ENCODE measurements around the gene GSTT2.
"Not testable (repeated sequence)": the region's sequence is repeated elsewhere in the genome, so short reads cannot be mapped to it uniquely, and the experiment has no call there.

The GSTT2 gene

GRCh38 chr22:23979557-23980240 lies at the start of gene GSTT2:
Gene GSTT2 (plus strand): TSS chr22:23980134.
- DNase-seq (ENCODE audit: low read depth in 4 of 4, low spot score in 1 of 4), result not testable (repeated sequence)

DNA sequence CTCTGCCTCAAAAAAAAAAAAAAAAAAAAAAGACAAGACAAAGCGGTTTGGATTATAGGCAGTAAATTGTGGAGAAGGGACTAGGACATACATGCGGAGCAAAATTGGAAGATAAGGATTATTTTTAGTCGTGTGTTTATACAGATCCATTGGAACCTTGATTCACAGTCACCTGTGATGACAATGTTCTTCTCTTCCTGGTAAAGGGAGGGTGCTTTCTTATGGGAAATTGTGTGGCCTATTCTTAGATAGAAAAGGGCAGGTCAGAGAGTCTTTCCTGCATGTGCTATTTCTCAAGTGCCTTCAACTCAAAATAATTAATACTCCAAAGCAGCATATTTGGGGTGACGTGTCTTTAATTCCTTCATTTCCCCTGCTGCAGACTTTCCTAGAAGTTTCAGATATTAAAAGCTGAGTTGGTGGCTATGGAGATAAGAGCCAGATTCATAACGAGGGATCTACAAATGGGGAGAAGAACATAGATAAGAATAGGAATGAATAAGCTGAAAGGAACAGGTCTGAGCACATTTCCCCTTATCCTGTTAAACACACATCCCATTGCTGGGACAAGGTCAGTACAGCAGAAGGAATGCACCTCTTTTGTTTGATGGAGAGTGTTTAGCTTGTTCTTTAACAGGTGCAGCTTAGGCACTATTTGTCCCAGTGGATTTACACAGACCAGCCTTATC lies 41.5 kb upstream of the GSTT2 start:
- DNase-seq (ENCODE audit: low read depth in 4 of 4, low spot score in 1 of 4), result no peak

DNA sequence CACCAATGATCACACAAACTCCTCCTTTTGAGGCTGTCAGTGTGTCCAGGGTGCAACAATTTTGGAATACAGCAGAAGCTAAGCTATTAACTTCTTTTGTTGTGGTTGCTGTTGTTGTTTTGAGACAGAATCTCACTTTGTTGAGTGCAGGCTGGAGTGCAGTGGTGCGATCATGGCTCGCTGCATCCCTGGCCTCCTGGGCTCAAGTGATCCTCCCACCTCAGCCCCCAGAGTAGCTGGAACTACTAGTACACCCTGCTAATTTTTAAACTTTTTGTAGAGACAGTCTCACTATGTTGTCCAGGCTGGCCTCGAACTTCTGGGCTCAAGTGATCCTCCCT lies 40.9 kb upstream of the GSTT2 start:
- DNase-seq (ENCODE audit: low read depth in 4 of 4, low spot score in 1 of 4), result no peak

DNA sequence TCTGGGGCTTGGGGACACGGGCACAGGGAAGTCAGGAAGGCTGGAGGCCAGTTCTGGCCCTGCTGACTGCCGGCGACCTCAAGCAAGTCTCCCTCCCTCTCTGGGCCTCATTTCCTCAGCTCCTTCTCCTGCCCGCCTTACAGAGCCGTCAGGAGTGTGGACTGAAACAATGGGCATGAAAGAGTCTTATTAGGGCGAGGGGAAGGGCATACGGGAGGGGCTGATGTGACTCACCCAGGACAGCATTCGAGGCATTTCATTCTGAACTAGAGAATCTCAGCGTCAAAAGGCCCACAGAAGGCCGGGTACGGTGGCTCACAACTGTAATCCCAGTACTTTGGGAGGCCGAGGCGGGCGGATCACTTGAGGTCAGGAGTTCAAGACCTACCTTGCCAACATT lies 39.8 kb upstream of the GSTT2 start:
- DNase-seq (ENCODE audit: low read depth in 4 of 4, low spot score in 1 of 4), result not testable (repeated sequence)

DNA sequence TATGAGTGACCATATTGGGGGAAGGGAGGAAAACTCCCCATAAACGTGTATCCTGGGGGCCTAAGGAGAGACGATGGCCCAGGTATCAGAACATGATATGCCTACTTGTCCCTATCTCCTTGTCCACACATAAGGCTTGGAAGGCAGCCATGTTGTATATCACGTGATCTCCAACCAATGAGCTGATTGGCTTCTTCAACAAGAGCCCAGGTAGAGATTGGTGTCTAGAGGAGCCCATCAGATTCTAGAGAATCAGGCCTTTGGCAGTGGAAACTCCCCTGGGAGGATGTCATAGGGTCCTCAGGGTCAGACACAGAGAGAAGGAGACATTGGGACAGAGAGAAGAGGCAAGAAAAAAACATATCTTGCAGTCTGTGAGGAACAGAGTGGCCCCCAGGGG lies 32.5 kb upstream of the GSTT2 start:
- not testable (repeated sequence) for DNase-seq (ENCODE audit: low read depth in 4 of 4, low spot score in 1 of 4)

- DNase-seq (ENCODE audit: low read depth in 4 of 4, low spot score in 1 of 4), result not testable (repeated sequence)
Observed at GRCh38 chr22:23949764-23950163, 30.2 kb upstream of the GSTT2 start.

- not testable (repeated sequence) for DNase-seq (ENCODE audit: low read depth in 4 of 4, low spot score in 1 of 4)
Observed at GRCh38 chr22:23951383-23951782, 28.6 kb upstream of the GSTT2 start.

GRCh38 chr22:23952794-23953405 lies 27.0 kb upstream of the GSTT2 start:
- DNase-seq (ENCODE audit: low read depth in 4 of 4, low spot score in 1 of 4), result not testable (repeated sequence)

DNA sequence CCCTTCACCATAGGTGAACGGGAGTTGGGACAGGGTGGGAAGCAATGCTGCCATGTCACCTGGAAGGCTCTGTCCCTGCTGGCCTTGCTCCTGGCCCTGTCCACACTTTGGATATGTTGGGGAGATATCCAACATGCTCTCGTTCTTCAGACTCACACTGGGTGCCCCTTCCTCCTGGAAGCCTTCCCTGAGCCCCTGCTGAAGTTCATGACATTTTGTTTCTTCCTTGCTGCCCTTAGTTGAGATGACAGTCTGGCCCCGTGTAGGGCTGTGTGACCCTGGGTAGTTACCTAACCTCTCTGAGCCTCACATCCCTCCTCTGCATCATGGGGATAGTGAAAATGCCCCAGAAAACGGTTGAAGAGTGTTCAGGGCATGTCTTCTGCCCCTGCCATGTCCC lies 26.4 kb upstream of the GSTT2 start:
- not testable (repeated sequence) for DNase-seq (ENCODE audit: low read depth in 4 of 4, low spot score in 1 of 4)

- not testable (repeated sequence) for DNase-seq (ENCODE audit: low read depth in 4 of 4, low spot score in 1 of 4)
Observed at GRCh38 chr22:23954193-23954990, 25.5 kb upstream of the GSTT2 start.

- DNase-seq (ENCODE audit: low read depth in 4 of 4, low spot score in 1 of 4), result not testable (repeated sequence)
Observed at GRCh38 chr22:23954991-23955305, 25.0 kb upstream of the GSTT2 start.

DNA sequence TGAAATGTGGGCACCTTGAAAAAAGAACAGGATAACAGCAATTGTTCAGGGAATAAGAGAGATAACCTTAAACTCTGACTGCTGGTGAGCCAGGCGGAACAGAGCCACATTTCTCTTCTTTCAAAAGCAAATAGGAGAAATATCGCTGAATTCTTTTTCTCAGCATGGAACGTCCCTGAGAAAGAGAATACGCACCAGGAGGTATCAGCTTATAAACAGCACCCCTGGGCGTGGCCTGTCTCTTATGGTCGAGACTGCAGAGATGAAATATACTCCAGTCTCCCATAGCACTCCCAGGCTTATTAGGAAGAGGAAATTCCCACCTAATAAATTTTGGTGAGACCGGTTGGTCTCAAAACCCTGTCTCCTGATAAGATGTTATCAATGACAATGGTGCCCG lies 24.0 kb upstream of the GSTT2 start:
- not testable (repeated sequence) for DNase-seq (ENCODE audit: low read depth in 4 of 4, low spot score in 1 of 4)

- peak; percentile 59 to 72 (median 71) for DNase-seq (ENCODE audit: low read depth in 4 of 4, low spot score in 1 of 4)
Observed at GRCh38 chr22:23956301-23956900, 23.5 kb upstream of the GSTT2 start.

- not testable (repeated sequence) for DNase-seq (ENCODE audit: low read depth in 4 of 4, low spot score in 1 of 4)
Observed at GRCh38 chr22:23961084-23961771, 18.7 kb upstream of the GSTT2 start, which contains the start of gene GSTT2B. Gene GSTT2B (minus strand): TSS chr22:23961195. CDS start chr22:23961131, 64 bp downstream.

DNA sequence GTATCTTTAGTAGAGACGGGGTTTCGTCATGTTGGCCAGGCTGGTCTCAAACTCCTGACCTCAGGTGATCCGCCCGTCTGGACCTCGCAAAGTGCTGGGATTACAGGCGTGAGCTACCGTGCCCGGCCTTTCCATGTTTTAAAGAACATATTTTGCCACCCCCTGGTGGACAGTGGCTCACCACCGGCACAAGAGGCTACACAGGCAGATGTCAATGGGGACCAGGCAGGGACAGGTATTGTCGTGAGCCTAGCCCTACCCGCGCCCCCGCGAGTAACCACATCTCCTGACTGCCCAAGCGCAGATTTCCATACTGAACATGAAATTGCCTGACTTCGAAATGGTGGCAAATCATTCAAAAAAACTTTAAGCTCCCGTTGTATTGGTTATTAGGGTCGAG lies 13.8 kb upstream of the GSTT2 start:
- not testable (repeated sequence) for DNase-seq (ENCODE audit: low read depth in 4 of 4, low spot score in 1 of 4)

GRCh38 chr22:23966568-23966967 lies 13.4 kb upstream of the GSTT2 start, which contains the start of gene DDTL:
Gene DDTL (plus strand): TSS chr22:23966888. CDS start chr22:23966915, 27 bp downstream.
- DNase-seq (ENCODE audit: low read depth in 4 of 4, low spot score in 1 of 4), result not testable (repeated sequence)

DNA sequence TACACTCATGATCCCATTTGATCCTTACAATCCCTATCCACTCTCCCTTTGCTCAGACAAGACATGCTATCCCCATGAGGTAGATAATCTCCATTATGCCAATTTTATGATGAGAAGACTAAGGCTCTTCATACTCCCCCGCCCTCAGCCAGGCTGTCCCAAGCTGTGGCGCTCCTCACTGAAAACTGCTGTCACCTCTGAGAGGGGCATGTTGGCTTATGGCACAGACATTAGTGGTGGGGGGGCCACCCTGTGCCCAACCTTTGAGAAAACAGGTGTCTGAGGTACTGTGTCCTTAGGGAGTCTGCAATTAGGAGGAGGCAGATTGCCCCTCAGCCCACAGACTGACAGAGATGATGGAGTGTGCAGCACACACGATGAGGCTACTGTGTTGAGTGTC lies 10.9 kb upstream of the GSTT2 start:
- DNase-seq (ENCODE audit: low read depth in 4 of 4, low spot score in 1 of 4), result no peak

GRCh38 chr22:23970201-23970641 lies 9.7 kb upstream of the GSTT2 start:
- no peak for DNase-seq (ENCODE audit: low read depth in 4 of 4, low spot score in 1 of 4)

GRCh38 chr22:23970816-23971486 lies 9.0 kb upstream of the GSTT2 start:
- no peak for DNase-seq (ENCODE audit: low read depth in 4 of 4, low spot score in 1 of 4)

DNA sequence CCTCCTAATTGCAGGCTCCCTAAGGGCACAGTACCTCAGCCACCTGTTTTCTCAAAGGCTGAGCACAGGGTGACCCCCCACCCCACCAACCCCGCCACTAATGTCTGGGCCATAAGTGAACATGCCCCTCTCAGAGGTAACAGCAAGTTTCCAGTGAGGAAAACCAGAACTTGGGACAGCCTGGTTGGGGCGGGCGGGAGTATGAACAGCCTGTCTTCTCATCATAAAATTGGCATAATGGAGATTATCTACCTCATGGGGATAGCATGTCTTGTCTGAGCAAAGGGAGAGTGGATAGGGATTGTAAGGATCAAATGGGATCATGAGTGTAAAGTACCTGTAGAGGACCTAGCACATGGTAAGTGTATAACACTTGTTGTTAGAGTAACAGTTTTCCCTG lies 8.0 kb upstream of the GSTT2 start:
- DNase-seq (ENCODE audit: low read depth in 4 of 4, low spot score in 1 of 4), result not testable (repeated sequence)

All from stimulated activated CD4-positive, alpha-beta T cell treated with anti-CD3 and anti-CD28 coated beads, Interleukin-1b, Interleukin-23, amount 100 ng/mL, for 24 hours (primary cell).